Gastrocnemius medialis (tissue), 4 donors: ENCODE results near the gene LRRC1.

ENCODE experiments used
- POLR2A ChIP-seq, 2 donors: fragments of 450-650 bp; IDR thresholded peaks; one replicate each; pipeline ENCODE4 v1.6.1; 2017; ENCODE audit warnings: antibody characterized with exemption in 2 of 2, mild to moderate bottlenecking in 2 of 2, moderate library complexity in 2 of 2
- TF ChIP-seq, protein P1 (sequence below), 5 experiments: fragments of 450-650 bp in 3 of 5; fragments of 200-600 bp in 2 of 5; sonication (generic) in 2 of 5; IDR thresholded peaks in 4 of 5; conservative IDR thresholded peaks in 1 of 5; 1 replicate in 4 of 5; 2 replicates in 1 of 5; pipeline ENCODE4 v1.5.1; 2016 to 2019; ENCODE audit warnings: antibody characterized with exemption in 5 of 5, mild to moderate bottlenecking in 3 of 5, moderate library complexity in 3 of 5

DNA sequence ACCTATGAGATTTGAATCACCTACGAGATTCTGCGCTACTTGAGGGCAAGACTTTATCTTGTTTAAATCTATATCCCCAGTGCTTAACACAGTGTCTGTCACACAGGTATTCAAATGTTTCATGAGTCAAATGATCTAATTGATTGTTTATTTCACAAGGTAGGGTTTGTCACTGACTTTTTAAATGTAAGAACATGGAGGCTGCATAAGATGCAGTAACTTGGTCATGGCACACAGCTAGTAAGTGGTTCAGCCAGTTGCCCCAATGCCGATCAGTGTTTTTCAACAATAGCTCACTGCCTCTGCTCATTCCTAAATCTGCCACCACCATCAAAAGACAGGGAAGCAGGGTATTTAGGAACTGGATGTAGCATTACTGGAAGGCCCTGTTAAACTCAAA lies 42.4 kb upstream of the LRRC1 start:
- TF ChIP-seq, protein P1, sequence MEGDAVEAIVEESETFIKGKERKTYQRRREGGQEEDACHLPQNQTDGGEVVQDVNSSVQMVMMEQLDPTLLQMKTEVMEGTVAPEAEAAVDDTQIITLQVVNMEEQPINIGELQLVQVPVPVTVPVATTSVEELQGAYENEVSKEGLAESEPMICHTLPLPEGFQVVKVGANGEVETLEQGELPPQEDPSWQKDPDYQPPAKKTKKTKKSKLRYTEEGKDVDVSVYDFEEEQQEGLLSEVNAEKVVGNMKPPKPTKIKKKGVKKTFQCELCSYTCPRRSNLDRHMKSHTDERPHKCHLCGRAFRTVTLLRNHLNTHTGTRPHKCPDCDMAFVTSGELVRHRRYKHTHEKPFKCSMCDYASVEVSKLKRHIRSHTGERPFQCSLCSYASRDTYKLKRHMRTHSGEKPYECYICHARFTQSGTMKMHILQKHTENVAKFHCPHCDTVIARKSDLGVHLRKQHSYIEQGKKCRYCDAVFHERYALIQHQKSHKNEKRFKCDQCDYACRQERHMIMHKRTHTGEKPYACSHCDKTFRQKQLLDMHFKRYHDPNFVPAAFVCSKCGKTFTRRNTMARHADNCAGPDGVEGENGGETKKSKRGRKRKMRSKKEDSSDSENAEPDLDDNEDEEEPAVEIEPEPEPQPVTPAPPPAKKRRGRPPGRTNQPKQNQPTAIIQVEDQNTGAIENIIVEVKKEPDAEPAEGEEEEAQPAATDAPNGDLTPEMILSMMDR (IDR thresholded peaks at IDR 0.05 in 4 of 5, conservative IDR thresholded peaks at IDR 0.05 in 1 of 5) = no peak
- no peak for TF ChIP-seq POLR2A (IDR thresholded peaks at IDR 0.05)
